ENCODE measurements around the gene TMEM52.

- TF ChIP-seq CTCF (IDR thresholded peaks at IDR 0.05) (no peak), POLR2A (IDR thresholded peaks at IDR 0.05) (no peak)
Observed at GRCh38 chr1:1894354-1895059, 24.6 kb downstream of the TMEM52 start.

Data from prostate gland (tissue), 2 donors.